HG03565 (cell line): ENCODE measurements around the gene SMCO1.
"Not testable (repeated sequence)": the region's sequence is repeated elsewhere in the genome, so short reads cannot be mapped to it uniquely, and the experiment has no call there.

Experiments used
- ATAC-seq: cut with Tn5 transposase; IDR thresholded peaks from one replicate; pipeline ENCODE4 v1.9.1; 2021; ENCODE audit warnings: mild to moderate bottlenecking, moderate library complexity; ENCODE audit not compliant: unreplicated experiment

Gene SMCO1

DNA sequence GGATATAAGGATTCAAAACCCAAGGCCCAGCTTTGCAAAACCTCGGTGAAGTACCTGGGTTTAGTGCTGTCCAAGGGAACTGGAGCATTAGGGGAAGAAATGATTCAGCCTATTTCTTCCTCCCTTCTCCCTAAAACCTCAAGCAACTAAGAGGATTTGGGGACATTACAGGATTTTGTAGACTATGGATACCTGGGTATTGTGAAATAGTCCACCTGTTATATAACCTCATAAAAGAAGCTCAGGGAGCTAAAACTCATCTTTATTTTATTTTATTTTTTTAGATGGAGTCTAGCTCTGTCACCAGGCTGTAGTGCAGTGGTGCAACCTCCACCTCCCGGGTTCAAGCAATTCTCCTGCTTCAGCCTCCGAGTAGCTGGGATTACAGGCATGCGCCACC is 8.7 kb upstream of the SMCO1 start:
- no peak for ATAC-seq

DNA sequence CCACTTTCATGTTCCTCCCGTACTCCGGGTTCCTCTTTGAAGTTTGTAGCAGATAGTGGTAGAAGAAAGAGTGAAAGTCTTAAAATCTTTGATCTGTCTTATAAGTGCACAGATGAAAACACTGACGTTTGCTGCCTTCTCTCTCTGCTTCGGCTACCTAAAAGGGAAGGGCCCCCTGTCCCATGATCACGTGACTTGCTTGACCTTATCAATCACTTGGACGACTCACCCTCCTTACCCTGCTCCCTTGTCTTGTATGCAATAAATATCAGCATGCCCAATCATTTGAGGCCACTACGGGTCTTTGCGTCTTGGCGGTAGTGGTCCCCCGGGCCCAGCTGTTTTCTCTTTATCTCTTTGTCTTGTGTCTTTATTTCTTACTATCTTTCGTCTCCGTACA is 6.1 kb upstream of the SMCO1 start:
- not testable (repeated sequence) for ATAC-seq

DNA sequence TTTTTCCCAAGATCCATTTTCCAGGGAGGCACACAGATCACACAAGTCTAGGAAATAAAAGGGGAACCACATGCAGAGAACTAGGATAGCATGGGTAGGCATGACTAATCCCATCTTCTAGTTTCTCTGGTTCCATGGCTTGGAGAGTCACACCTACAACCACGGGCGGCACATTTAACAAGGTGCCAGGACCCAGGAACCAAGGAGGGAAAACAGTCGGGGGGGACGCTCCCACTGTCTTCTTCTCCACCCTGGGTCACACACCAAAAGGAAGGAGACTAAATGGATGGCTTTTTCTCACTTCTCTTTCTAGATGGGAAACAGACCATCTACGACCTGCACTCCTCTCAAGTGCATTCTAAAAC is 4.6 kb upstream of the SMCO1 start:
- ATAC-seq: no peak

DNA sequence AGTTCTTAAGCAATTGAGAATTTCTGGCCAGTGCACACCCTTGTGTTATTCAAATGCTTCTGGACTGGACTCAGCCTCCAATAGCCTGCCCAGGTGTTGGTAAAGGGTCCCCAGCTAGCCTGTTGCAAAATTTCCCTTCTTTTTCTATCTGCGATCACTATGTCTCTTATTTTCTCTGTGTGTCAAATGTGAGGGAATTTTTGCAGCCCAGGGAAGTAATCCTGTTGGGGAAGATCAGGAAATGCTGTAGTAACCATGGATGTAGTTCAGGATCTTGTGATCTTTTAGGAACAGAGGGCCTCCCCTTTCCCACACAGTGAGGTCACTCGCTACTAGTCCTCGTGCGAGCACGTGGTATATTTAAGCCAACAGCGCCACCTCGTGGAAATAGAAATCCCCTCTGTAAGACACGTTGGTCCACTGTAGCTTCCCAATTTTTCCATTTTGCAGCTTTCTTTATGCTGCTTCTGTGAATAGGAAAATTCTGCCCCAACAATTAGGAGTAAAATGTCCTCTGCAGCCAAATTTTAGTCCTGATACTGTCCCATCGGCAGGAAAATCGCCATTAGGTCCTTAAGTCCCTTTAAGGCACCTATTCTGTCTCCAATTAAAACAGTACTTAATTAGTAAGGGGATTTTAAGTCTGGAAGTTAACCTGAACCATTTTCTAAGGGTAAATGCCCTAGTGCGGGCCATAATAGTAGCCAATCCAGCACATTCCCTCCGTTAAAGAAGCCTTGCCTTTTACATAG is 4.0 kb upstream of the SMCO1 start:
- no peak for ATAC-seq

DNA sequence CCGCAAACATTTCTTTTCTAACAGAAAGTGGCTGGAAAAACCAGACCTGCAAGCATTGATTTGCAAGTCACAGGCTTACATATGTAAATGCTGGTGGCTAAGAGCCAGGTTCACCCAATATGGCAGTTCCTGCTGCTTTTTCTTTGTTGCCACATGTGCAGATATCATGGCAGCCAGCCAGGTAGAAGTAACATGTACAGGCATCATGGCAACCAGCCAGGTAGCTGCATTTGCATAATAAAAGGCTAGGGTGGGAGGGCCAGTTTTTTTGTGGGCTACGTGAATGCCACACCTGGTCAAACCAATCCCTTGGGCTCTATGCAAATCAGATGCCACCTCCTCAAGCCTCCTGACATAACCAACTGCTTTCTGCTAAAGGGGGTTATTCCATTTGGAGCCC is 2.8 kb upstream of the SMCO1 start:
- ATAC-seq: no peak

DNA sequence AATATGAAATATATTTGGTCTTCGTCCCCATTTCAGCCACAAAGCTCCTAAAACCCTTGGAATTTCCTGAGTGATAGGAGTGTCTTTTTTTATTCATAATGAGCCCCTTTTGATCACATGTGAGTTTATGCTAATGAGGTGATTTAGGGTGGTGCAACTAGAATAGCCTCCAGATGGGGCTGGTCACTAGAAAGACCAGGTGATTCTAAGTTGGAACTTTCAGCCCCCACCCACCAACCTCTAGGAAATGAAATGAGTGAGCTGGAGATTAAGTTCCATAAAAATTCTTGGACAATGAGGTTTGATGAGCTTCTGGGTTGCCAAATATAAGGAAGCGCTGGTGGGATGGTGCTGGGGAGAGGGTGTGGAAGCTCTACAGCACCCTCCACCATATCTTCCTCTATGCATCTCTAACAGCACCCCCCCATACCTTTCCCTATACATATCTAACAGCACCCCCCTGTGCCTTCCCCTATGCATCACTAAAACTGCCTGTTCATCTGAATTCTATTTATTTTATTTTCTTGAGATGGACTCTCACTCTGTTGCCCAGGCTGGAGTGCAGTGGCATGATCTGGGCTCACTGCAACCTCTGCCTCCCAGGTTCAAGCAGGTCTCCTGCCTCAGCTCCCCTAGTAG is 2.1 kb upstream of the SMCO1 start:
- ATAC-seq: no peak

DNA sequence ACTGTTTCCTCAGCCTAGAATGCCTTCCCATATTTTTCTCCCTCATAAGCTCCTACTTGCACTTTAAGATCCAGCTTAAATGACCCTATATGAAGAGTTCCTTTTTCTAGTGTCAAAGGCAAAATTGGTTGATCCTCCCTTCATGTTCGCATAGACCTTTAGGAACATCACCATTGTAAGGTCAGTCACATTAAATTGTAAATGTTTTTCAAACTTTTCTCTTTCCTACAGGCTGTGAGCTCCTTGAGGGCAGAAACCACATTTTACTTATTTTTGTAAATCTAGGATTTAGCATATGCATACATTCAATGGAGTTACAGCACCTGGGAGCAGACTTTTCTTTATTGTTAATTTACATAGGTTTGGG is 813 bp downstream of the SMCO1 start:
- no peak for ATAC-seq

DNA sequence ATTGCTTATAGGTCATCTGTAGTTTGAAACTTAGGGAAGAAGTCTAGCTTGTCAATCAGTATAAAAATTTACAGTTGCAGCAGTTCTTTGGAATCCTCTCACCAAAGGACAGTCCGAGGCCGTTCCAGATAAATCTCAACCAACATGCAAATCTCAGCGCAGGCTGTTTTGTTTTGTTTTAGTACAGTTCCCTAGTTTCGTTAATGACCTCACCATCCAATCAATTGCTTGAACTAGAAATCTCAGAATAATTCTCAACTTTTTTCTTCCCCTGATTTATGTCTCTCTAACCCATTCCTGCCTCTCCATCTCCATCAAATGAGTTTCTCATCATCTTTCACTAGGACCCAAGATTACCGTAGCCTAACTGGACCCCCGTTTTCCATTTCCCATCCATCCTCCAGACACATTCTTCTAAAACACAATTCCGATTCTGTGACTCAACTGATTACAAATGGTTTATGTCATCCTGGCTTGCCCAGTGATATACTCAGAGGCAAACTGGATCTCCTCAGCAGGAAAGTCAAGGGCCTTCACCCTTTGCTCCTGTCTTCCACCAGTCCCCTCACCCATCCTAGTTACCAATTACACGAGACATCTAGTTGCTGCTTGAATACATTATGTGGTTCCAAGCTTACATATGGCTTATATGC is 1.3 kb downstream of the SMCO1 start:
- ATAC-seq: no peak

DNA sequence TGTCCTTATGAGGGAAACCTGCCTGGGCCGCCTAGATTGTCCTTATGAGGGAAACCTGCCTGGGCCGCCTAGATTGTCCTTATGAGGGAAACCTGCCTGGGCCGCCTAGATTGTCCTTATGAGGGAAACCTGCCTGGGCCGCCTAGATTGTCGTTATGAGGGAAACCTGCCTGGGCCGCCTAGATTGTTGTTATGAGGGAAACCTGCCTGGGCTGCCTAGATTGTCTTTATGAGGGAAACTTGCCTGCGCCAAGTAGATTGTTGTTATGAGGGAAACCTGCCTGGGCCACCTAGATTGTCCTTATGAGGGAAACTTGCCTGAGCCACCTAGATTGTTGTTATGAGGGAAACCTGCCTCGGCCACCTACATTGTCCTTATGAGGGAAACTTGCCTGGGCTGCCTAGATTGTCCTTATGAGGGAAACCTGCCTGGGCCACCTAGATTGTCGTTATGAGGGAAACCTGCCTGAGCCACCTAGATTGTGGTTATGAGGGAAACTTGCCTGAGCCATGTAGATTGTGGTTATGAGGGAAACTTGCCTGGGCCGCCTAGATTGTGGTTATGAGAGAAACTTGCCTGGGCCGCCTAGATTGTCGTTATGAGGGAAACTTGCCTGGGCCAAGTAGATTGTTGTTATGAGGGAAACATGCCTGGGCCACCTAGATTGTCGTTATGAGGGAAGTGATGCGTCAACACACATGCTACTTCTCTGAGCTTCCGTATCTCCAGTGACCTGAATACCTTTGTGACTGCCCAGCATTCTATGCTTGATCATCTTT is 3.3 kb downstream of the SMCO1 start:
- ATAC-seq: not testable (repeated sequence)

DNA sequence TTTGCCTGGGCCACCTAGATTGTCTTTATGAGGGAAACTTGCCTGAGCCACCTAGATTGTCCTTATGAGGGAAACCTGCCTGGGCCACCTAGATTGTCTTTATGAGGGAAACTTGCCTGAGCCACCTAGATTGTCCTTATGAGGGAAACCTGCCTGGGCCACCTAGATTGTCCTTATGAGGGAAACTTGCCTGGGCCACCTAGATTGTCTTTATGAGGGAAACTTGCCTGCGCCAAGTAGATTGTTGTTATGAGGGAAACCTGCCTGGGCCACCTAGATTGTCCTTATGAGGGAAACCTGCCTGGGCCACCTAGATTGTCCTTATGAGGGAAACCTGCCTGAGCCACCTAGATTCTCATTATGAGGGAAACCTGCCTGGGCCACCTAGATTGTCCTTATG is 4.0 kb downstream of the SMCO1 start:
- not testable (repeated sequence) for ATAC-seq

DNA sequence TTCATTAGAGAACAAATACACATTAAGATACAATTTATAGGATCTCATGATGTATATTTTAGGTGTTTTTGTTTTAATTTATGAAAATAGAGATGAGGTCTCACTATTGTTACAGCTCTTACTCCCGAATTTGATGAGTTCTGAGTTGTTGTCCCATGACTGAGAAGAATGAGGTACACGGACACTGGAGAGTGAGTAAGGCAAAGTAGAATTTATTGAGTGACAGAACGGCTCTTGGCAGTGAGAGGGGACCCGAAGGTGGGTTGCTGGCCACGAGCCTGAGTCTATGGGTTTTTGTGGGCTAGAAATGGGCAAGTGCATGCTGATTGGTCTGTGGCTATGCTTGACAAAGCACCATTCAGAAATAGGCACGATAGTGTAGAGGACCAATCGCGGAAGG is 8.5 kb downstream of the SMCO1 start:
- no peak for ATAC-seq

DNA sequence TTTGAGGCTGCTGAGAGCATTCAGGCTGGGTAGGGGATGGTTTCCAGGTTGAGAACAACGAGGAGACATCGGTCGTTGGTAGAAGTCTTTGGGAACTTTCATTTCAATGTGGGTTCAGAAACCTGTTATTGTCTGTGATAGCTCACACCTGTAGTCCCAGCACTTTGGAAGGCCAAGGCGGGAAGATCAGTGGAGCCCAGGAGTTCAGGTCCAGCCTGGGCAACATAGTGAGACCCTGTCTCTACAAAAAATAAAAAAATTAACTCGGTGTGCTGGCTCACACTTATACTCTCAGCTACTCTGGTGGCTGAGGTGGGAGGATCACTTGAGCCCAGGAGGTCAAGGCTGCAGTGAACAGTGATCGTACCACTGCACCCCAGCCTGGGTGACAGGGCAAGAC is 10.6 kb downstream of the SMCO1 start:
- no peak for ATAC-seq

DNA sequence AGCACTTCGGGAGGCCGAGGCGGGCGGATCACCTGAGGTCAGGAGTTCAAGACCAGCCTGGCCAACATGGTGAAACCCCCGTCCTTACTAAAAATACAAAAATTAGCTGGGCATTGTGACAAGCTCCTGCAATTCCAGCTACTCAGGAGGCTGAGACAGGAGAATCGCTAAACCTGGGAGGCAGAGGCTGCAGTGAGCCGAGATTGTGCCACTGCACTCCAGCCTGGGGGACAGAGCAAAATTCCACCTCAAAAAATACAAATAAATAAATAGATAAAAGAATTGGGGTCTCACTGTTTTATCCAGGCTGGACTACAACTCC is 11.1 kb downstream of the SMCO1 start:
- ATAC-seq: not testable (repeated sequence)

DNA sequence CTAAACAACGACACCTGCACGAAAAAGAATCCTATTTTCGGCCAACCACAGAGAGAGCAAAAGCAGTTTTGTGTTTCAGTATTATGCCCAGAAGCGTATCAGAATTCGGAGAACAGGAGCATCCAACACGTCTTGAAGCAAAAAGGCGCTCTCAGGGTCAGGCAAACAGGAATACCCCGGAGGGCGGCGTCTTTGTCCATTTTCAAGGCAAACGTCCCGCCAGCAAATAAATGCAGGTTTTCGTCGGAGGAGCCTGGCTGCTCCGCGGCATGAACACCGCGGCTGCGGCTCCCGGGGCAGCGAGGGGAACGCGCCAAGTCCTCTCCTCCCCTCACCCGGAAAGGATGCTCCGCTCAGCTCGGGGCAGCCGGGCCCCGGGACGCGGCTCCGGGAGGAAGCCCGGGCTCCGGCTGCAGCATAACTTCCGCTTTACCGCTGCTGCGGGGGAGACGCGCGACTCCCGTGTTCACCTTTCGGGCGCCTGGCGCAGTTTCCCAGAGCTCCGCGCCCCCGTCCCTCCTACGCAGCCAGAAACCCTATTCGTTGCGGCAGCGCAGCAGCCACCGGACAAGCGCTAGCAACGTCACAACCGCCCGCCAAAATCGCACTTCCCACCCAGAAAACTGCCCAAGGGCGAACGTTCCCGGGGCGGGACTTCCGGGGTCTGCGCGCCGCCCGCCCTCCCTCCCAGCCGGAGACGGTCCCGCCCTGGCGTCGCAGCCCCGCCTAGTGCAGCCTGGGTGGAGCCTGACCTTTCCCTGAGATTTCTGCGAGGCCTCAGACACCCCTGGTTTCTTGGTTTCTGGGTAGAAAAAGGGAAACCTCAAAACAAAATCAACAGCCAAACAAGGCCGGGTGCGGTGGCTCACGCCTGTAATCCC is 11.7 kb downstream of the SMCO1 start, which contains the start of gene RNF168:
Gene RNF168 (minus strand): TSS at position 573 of the 881 bp plus-strand sequence. CDS start 595 bp downstream, outside the sequence.
- ATAC-seq: peak; percentile 67

DNA sequence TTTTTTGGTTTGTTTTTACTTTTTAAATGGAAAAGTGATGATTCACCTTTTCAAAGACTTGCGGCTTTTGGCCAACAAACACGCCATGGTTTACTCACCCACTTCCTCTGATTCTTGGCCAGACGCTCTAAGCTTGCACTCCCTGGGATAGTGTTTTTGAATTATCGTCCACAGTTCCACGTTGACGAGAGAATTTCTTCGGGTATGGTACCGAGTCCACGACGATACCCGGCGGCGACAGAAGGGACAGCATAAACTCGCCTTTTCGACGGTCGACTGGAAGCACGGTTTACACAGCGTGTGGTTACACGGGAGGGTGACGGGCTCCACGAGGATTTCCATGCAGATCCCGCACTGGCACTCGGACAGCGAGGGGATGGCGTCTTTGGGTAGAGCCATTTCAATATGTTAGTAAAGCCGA is 12.4 kb downstream of the SMCO1 start:
- ATAC-seq: no peak

DNA sequence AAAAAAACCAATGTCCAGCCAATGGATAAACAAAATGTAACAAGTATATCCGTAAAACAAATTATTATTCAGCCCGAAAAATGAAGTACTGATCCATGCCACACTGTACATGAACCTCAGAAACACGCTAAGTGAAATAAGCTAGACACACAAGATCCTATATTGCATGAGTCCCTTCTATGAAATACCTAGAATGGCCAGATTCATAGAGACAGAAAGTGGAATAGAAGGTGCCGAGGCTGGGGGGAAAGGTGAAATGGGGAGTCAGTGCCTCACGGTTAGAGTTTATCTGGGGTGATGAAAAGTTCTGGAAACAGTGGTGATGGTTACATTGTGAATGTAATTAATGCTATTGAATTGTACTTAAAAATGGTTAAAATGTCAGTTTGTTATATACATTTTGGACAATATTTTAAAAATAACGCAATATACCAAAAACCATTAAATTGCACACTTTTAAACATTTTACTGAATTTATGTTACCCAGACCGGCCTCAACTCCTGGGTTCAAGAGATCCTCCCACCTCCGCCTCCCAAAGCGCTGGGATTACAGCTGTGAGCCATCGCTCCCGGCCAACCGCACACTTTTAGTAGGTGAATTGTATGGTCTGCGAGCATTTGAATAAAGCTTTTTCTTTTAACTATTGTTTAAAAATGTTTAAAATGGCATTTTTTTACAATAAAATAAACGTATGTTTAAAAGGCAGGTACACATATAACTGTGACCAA is 13.7 kb downstream of the SMCO1 start:
- no peak for ATAC-seq

DNA sequence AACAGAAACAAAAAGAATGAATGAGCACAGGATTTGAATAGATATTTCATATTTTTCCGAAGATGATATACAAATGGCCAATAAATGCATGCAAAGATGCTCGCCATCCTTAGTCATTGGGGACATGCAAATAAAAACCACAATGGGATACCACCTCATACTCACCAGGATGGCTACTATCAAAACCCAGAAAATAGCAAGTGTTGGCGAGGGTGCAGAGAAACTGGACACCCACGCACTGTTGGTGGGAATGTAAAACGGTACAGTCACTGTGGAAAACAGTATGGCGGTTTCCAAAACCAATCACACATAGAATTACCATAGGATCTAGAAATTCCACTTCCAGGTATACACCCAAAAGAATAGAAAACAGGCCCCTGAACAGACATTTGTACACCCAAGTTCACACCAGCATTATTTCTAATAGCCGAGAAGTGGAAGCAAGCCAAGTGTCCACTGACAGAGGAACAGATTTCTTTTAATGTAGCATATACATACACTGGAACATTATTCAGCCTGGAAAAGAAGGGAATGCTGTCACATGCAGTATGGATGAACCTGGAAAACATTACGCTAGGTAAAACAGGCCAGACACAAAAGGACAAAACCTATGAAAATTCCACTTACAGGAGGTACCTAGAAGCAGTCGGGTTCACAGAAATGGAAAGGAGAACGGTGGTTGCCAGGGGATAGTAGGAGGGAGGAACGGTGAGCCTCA is 15.2 kb downstream of the SMCO1 start:
- ATAC-seq: no peak

DNA sequence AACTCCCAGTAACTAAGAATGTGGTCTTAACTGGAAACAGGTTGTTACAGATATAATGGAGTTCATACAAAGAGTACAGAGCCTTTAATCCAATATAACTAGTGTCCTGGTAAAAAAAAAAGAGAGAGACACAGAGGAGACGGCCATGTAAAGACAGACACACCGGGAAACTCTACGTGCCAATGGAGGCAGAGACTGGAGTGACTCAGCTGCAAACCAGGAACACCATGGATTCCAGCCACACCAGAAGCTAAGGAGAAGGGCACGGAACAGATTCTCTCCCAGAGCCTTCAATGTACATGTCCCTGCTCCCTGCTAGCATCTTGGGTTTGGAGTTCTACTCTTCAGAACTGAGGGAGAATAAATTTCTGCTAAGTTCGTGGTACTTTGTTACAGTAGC is 16.1 kb downstream of the SMCO1 start:
- no peak for ATAC-seq

DNA sequence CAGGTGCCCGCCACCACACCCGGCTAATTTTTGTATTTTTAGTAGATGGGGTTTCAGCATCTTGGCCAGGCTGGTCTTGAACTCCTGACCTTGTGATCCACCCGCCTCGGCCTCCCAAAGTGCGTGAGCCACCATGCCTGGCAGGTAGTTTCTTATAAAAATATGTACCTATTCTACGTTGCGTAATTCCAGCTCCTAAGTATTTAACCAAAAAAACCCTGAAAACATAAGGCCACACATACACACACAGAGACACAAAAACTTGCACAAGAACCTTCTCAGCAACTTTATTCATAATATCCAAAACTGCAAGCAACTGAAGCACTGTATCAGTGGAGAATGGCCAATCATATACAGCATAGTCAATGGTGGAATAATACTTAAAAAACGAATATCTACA is 16.8 kb downstream of the SMCO1 start:
- no peak for ATAC-seq
